ENCODE results near the gene ARL5A.

The ARL5A gene

DNA sequence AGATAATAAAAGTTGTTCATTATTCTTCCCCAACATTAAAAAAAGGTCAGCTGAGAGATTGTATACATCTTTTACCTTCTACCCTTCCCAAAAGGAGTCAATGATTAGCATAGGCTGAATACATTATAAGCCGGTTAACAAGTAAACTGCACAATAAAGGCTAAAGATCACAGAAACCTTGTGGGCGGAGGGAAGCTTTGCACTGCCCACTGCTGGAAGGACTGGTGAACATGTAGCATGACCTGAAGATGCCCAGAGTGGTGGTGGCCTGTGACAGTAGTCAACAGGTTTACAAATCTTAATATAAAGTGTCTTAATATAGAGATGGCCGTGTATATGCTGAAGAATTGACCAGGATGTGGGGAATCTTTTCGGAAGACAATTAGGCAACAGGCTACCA, 35.6 kb downstream of the ARL5A start:
- Histone ChIP-seq H3K9me3 (ENCODE audit: low read length) (no peaks in the 10 kb centered on the region), H3K27me3 (ENCODE audit: control insufficient read depth in 1 of 2, insufficient read depth in 2 of 2, low read length in 2 of 2) (no peaks in the 10 kb centered on the region)

GRCh38 chr2:151791545-151791944, 36.7 kb downstream of the ARL5A start:
- Histone ChIP-seq H3K27ac (ENCODE audit: low read depth, low read length) (no peak overlapping the region), H3K27me3 (ENCODE audit: control insufficient read depth in 1 of 2, insufficient read depth in 2 of 2, low read length in 2 of 2) (no peaks in the 10 kb centered on the region), H3K9me3 (ENCODE audit: low read length) (no peaks in the 10 kb centered on the region), H3K4me3 (ENCODE audit: low read depth in 1 of 2, low read length in 2 of 2) (no peak overlapping the region), H3K4me1 (ENCODE audit: insufficient read depth, low read length) (no peaks in the 10 kb centered on the region), H3K9ac (ENCODE audit: low read length) (no peak overlapping the region), H3K36me3 (ENCODE audit: insufficient read depth, low read length) (peaks cover 4% of the 10 kb centered on the region)

More for the DNA sequence above, 35.6 kb downstream of the ARL5A start:
- Histone ChIP-seq H3K4me1 (ENCODE audit: insufficient read depth, low read length) (no peaks in the 10 kb centered on the region), H3K4me3 (ENCODE audit: low read depth in 1 of 2, low read length in 2 of 2) (no peak overlapping the region), H3K36me3 (ENCODE audit: insufficient read depth, low read length) (peaks cover 4% of the 10 kb centered on the region), H3K27ac (ENCODE audit: low read depth, low read length) (no peak overlapping the region), H3K9ac (ENCODE audit: low read length) (no peak overlapping the region)

- H3K4me1 ChIP-seq (ENCODE audit: insufficient read depth, low read length): no peaks in the 10 kb centered on the region
- no peak overlapping the region for H3K27ac ChIP-seq (ENCODE audit: low read depth, low read length)
- H3K9ac ChIP-seq (ENCODE audit: low read length): no peak overlapping the region
- peaks cover 3% of the 10 kb centered on the region for H3K36me3 ChIP-seq (ENCODE audit: insufficient read depth, low read length)
- H3K9me3 ChIP-seq (ENCODE audit: low read length): no peaks in the 10 kb centered on the region
- no peak overlapping the region for H3K4me3 ChIP-seq (ENCODE audit: low read depth in 1 of 2, low read length in 2 of 2)
- no peaks in the 10 kb centered on the region for H3K27me3 ChIP-seq (ENCODE audit: control insufficient read depth in 1 of 2, insufficient read depth in 2 of 2, low read length in 2 of 2)
These were observed 37.5 kb downstream of the ARL5A start for GRCh38 chr2:151790689-151791088.

- Histone ChIP-seq H3K9ac (ENCODE audit: low read length) (no peak overlapping the region), H3K9me3 (ENCODE audit: low read length) (no peaks in the 10 kb centered on the region), H3K4me3 (ENCODE audit: low read depth in 1 of 2, low read length in 2 of 2) (no peak overlapping the region), H3K27ac (ENCODE audit: low read depth, low read length) (no peak overlapping the region), H3K36me3 (ENCODE audit: insufficient read depth, low read length) (peaks cover 7% of the 10 kb centered on the region), H3K4me1 (ENCODE audit: insufficient read depth, low read length) (no peaks in the 10 kb centered on the region), H3K27me3 (ENCODE audit: control insufficient read depth in 1 of 2, insufficient read depth in 2 of 2, low read length in 2 of 2) (no peaks in the 10 kb centered on the region)
These were observed 39.0 kb downstream of the ARL5A start for GRCh38 chr2:151789055-151789834.

GRCh38 chr2:151786483-151786882, 41.7 kb downstream of the ARL5A start:
- H3K9me3 ChIP-seq (ENCODE audit: low read length): no peaks in the 10 kb centered on the region
- H3K27me3 ChIP-seq (ENCODE audit: control insufficient read depth in 1 of 2, insufficient read depth in 2 of 2, low read length in 2 of 2): no peaks in the 10 kb centered on the region
- H3K36me3 ChIP-seq (ENCODE audit: insufficient read depth, low read length): peaks cover 10% of the 10 kb centered on the region
- H3K27ac ChIP-seq (ENCODE audit: low read depth, low read length): no peak overlapping the region
- H3K4me3 ChIP-seq (ENCODE audit: low read depth in 1 of 2, low read length in 2 of 2): no peak overlapping the region
- H3K4me1 ChIP-seq (ENCODE audit: insufficient read depth, low read length): no peaks in the 10 kb centered on the region
- H3K9ac ChIP-seq (ENCODE audit: low read length): no peak overlapping the region

DNA sequence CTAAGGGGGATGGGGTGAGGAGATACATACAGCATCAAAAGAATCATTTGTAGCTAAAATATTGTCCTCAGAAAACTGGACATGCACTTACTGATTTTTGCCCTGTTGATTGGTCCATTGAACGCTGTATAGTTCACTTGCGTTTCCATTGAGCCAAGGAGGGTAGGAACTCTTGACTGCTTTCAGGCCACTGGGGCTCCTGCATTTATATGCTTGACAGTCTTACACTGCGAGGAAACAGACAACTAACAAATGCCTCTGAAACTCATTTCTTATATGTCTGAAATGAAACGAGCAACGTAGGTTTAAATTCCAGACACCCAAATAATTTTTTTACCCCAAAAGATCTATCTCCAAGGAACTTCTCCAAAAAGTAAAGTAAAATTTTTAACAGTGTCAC, 42.1 kb downstream of the ARL5A start:
- no peak overlapping the region for H3K27ac ChIP-seq (ENCODE audit: low read depth, low read length)
- H3K9me3 ChIP-seq (ENCODE audit: low read length): no peaks in the 10 kb centered on the region
- H3K36me3 ChIP-seq (ENCODE audit: insufficient read depth, low read length): peaks cover 10% of the 10 kb centered on the region
- H3K27me3 ChIP-seq (ENCODE audit: control insufficient read depth in 1 of 2, insufficient read depth in 2 of 2, low read length in 2 of 2): no peaks in the 10 kb centered on the region
- H3K9ac ChIP-seq (ENCODE audit: low read length): no peak overlapping the region
- no peaks in the 10 kb centered on the region for H3K4me1 ChIP-seq (ENCODE audit: insufficient read depth, low read length)
- no peak overlapping the region for H3K4me3 ChIP-seq (ENCODE audit: low read depth in 1 of 2, low read length in 2 of 2)

DNA sequence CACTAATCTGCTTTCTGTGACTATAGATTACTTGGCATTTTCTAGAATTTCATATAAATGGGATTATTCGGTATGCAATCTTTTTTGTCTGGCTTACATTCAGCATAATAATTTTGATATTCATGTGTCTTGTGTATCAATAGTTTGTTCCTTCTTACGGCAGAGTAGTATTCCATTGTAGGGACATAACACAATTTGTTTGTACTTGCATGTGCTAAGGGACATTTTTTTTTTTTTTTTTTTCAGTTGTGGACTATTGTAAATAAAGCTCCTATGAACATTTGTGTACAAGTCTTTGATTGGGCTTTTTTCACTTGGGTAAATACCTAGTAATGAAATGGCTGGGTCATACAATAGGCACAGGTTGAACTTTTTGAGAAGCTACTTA, 45.1 kb downstream of the ARL5A start:
- Histone ChIP-seq H3K4me1 (ENCODE audit: insufficient read depth, low read length) (no peaks in the 10 kb centered on the region), H3K4me3 (ENCODE audit: low read depth in 1 of 2, low read length in 2 of 2) (no peak overlapping the region), H3K9ac (ENCODE audit: low read length) (no peak overlapping the region), H3K27ac (ENCODE audit: low read depth, low read length) (no peak overlapping the region), H3K27me3 (ENCODE audit: control insufficient read depth in 1 of 2, insufficient read depth in 2 of 2, low read length in 2 of 2) (no peaks in the 10 kb centered on the region), H3K9me3 (ENCODE audit: low read length) (no peaks in the 10 kb centered on the region), H3K36me3 (ENCODE audit: insufficient read depth, low read length) (peaks cover 10% of the 10 kb centered on the region)

GRCh38 chr2:151782378-151783132, 45.7 kb downstream of the ARL5A start:
- Histone ChIP-seq H3K27ac (ENCODE audit: low read depth, low read length) (no peak overlapping the region), H3K36me3 (ENCODE audit: insufficient read depth, low read length) (peaks cover 10% of the 10 kb centered on the region), H3K9ac (ENCODE audit: low read length) (no peak overlapping the region), H3K4me1 (ENCODE audit: insufficient read depth, low read length) (no peaks in the 10 kb centered on the region), H3K4me3 (ENCODE audit: low read depth in 1 of 2, low read length in 2 of 2) (no peak overlapping the region), H3K9me3 (ENCODE audit: low read length) (no peaks in the 10 kb centered on the region), H3K27me3 (ENCODE audit: control insufficient read depth in 1 of 2, insufficient read depth in 2 of 2, low read length in 2 of 2) (no peaks in the 10 kb centered on the region)

GRCh38 chr2:151781642-151782041, 46.6 kb downstream of the ARL5A start:
- H3K9me3 ChIP-seq (ENCODE audit: low read length): no peaks in the 10 kb centered on the region
- no peaks in the 10 kb centered on the region for H3K4me1 ChIP-seq (ENCODE audit: insufficient read depth, low read length)
- H3K4me3 ChIP-seq (ENCODE audit: low read depth in 1 of 2, low read length in 2 of 2): no peak overlapping the region
- H3K27ac ChIP-seq (ENCODE audit: low read depth, low read length): no peak overlapping the region
- peaks cover 10% of the 10 kb centered on the region for H3K36me3 ChIP-seq (ENCODE audit: insufficient read depth, low read length)
- no peaks in the 10 kb centered on the region for H3K27me3 ChIP-seq (ENCODE audit: control insufficient read depth in 1 of 2, insufficient read depth in 2 of 2, low read length in 2 of 2)
- no peak overlapping the region for H3K9ac ChIP-seq (ENCODE audit: low read length)

- Histone ChIP-seq H3K27ac (ENCODE audit: low read depth, low read length) (no peak overlapping the region), H3K4me1 (ENCODE audit: insufficient read depth, low read length) (no peaks in the 10 kb centered on the region), H3K4me3 (ENCODE audit: low read depth in 1 of 2, low read length in 2 of 2) (no peak overlapping the region), H3K9me3 (ENCODE audit: low read length) (no peaks in the 10 kb centered on the region), H3K27me3 (ENCODE audit: control insufficient read depth in 1 of 2, insufficient read depth in 2 of 2, low read length in 2 of 2) (no peaks in the 10 kb centered on the region), H3K9ac (ENCODE audit: low read length) (no peak overlapping the region), H3K36me3 (ENCODE audit: insufficient read depth, low read length) (peaks cover 10% of the 10 kb centered on the region)
These were observed 47.3 kb downstream of the ARL5A start for GRCh38 chr2:151780938-151781337.

GRCh38 chr2:151777935-151778334, 50.3 kb downstream of the ARL5A start:
- Histone ChIP-seq H3K27ac (ENCODE audit: low read depth, low read length) (no peak overlapping the region), H3K27me3 (ENCODE audit: control insufficient read depth in 1 of 2, insufficient read depth in 2 of 2, low read length in 2 of 2) (no peaks in the 10 kb centered on the region), H3K9ac (ENCODE audit: low read length) (no peak overlapping the region), H3K4me3 (ENCODE audit: low read depth in 1 of 2, low read length in 2 of 2) (no peak overlapping the region), H3K4me1 (ENCODE audit: insufficient read depth, low read length) (peaks cover 4% of the 10 kb centered on the region), H3K9me3 (ENCODE audit: low read length) (no peaks in the 10 kb centered on the region), H3K36me3 (ENCODE audit: insufficient read depth, low read length) (peaks cover 3% of the 10 kb centered on the region)
